Measurements from ENCODE around the gene SNCG.
"Not testable (repeated sequence)": the region's sequence is repeated elsewhere in the genome, so short reads cannot be mapped to it uniquely, and the experiment has no call there.

Gene SNCG

GRCh38 chr10:86978457-86978856 is 20.1 kb downstream of the SNCG start:
- not testable (repeated sequence) for DNase-seq (ENCODE audit: low read depth in 2 of 2)

DNA sequence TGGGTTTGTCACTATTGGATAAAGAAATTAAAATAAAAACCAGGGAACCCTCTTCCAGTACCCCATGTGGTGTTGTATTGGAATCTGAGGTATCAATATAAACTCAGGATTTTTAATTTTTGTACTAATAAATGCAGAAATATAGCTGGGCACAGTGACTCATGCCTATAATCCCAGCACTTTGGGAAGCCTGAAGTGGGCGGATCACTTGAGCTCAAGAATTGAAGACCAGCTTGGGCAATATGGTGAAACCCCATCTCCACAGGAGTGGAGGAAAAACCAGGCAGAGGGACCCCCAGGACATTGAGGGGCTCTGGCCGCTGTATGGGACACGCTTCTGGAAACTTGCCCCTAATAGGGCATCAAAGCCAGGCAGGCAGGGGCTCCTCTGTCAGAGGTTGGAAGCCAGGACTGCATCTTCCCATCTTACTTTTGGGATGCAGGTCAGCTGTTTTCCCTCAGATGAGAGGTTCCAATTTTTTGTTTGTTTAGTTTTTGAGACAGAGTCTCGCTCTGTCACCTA is 21.0 kb downstream of the SNCG start:
- no peak for DNase-seq (ENCODE audit: low read depth in 2 of 2)

DNA sequence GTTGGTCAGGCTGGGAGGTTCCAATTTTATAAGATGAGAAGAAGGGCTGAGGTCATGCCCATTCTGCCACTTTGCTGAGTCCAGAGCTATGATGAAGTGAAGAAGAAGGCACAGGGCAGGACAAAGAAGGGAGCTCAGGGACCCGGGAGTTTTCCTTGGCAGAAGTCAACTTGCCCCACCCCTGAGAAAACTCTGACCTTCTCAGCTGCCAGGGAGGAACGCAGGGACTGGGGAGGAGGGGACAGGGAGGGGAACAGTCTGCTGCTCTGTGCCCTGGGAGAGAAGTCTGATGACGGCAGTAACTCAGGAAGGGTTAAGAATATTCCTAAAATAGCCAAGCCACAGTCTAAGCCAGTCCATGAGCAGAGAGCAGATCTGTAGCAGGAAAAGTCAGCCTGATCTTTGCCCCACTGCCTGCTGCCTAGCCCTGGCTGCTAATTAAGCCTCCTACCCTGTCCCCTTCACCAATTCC is 21.6 kb downstream of the SNCG start:
- no peak for DNase-seq (ENCODE audit: low read depth in 2 of 2)

DNA sequence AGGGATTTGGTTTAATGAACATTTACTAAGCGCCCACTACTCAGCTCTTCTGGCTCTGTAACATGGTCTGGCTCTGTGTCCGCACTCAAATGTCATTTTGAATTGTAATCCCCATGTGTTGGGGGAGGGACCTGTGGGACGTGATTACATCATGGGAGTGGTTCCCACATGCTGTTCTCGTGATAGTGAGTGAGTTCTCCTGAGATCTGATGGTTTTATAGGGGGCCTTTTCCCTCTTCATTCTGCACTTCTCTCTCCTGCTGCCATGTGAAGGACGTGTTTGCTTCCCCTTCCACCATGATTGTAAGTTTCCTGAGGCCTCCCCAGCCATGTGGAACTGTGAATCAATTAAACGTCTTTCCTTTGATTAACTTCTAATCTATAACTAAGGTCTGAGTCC is 22.6 kb downstream of the SNCG start:
- DNase-seq (ENCODE audit: low read depth in 2 of 2) = not testable (repeated sequence)

DNA sequence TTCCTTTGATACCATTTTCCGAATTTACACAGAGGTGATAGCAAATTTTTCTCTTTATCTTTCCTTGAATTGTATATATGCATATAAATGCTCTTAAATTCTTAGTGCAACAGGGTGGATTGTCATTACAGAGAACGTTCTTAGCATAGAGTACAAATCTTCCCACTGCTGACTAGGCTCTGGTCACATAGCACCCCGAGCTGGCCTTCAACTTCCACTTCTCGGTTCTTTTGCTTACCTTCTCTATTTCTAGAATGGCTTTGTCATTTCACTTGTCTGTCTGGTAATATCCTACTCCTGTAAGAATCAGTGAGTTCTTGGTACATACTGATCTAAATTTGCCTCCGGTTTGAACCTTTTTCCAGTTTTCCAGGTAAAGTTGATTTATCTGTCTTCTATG is 23.3 kb downstream of the SNCG start:
- DNase-seq (ENCODE audit: low read depth in 2 of 2) = no peak

GRCh38 chr10:86984498-86984897 is 26.1 kb downstream of the SNCG start:
- DNase-seq (ENCODE audit: low read depth in 2 of 2) = not testable (repeated sequence)

DNA sequence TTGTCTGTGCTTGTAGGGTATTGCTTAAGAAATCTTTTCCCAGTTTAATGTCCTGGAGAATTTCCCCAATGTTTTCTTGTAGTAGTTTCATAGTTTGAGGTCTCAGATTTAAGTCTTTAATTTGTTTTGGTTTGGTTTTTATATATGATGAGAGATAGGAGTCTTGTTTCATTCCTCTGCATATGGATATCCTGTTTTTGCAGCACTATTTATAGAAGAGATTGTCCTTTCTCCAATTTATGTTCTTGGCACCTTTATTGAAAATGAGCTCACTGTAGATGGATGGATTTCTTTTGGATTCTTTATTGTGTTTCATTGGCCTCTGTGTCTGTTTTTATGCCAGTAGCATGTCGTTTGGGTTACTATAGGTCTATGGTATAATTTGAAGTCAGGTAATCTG is 30.1 kb downstream of the SNCG start:
- DNase-seq (ENCODE audit: low read depth in 2 of 2) = no peak

DNA sequence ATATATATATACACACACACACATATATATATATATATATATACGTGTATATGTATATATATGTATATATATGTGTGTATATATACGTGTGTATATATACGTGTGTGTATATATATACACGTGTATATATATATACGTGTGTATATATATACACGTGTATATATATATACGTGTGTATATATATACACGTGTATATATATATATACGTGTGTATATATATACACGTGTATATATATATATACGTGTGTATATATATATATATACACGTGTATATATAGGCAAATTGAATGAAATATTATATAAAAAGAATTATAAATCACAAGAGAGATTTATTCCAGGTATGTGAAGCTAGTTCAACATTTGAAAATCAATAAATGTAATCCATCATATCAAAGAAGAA is 33.0 kb downstream of the SNCG start:
- DNase-seq (ENCODE audit: low read depth in 2 of 2) = not testable (repeated sequence)

- DNase-seq (ENCODE audit: low read depth in 2 of 2) = no peak
Observed at GRCh38 chr10:86992456-86992855, 34.1 kb downstream of the SNCG start.

- DNase-seq (ENCODE audit: low read depth in 2 of 2) = no peak
Observed at GRCh38 chr10:86992929-86993328, 34.5 kb downstream of the SNCG start.

GRCh38 chr10:86999802-87000403 is 41.5 kb downstream of the SNCG start:
- not testable (repeated sequence) for DNase-seq (ENCODE audit: low read depth in 2 of 2)

- DNase-seq (ENCODE audit: low read depth in 2 of 2) = no peak
Observed at GRCh38 chr10:87000491-87000890, 42.1 kb downstream of the SNCG start.

DNA sequence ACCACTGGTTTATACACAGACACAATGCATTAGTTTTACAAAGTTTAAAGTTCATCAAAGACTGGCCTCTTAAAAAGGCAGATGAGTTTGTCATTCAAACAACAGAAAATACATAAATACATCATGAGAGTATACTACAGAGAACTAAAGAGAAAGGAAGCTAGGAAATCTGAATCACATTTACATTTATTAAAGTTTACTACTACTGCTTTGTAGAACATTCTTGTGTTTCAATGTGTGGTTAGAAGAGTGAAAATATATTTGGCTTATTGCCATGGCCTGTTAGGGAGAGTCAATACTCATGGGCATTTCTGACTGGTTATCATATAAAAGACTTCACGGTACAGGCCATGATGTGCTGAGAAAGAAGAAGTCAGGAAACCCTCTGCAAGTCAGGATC is 48.7 kb downstream of the SNCG start:
- DNase-seq (ENCODE audit: low read depth in 2 of 2) = not testable (repeated sequence)

GRCh38 chr10:87007674-87008073 is 49.3 kb downstream of the SNCG start:
- not testable (repeated sequence) for DNase-seq (ENCODE audit: low read depth in 2 of 2)

GRCh38 chr10:87008303-87008702 is 49.9 kb downstream of the SNCG start:
- DNase-seq (ENCODE audit: low read depth in 2 of 2) = not testable (repeated sequence)

GRCh38 chr10:87009134-87009696 is 50.8 kb downstream of the SNCG start:
- not testable (repeated sequence) for DNase-seq (ENCODE audit: low read depth in 2 of 2)

Data from activated CD8-positive, alpha-beta memory T cell treated with anti-CD3 and anti-CD28 coated beads for 4 hours (primary cell).